GM12891 (cell line): ENCODE results near the gene VAMP3. TPM values are rescaled to one million over a fixed set of nuclear protein-coding genes. Genes with fewer than 3 reads are reported as not detected.

Experiments used
- DNase-seq: peaks from one replicate; pipeline ENCODE4 v3.0.0; 2011; ENCODE audit warnings: low spot score; ENCODE audit not compliant: insufficient read length
- FAIRE-seq: peaks from 2 replicates; lab custom pipeline; 2011; peaks lifted over from hg19 to GRCh38; lab: Jason Lieb, UNC
- PAX5 ChIP-seq: IDR thresholded peaks from 2 replicates; pipeline ENCODE4 v1.6.1; 2011; ENCODE audit warnings: low read length, moderate library complexity, mild to moderate bottlenecking; ENCODE audit not compliant: insufficient read depth, severe bottlenecking
- POLR2A ChIP-seq: IDR thresholded peaks from 2 replicates; pipeline ENCODE4 v1.6.1; 2011; ENCODE audit warnings: low read depth, low read length, control low read depth
- POLR2AphosphoS5 ChIP-seq: IDR thresholded peaks from 2 replicates; pipeline ENCODE4 v1.6.1; 2011; ENCODE audit warnings: low read depth, low read length, control low read depth
- POU2F2 ChIP-seq: IDR thresholded peaks from 2 replicates; pipeline ENCODE4 v1.6.1; 2011; ENCODE audit warnings: low read depth, mild to moderate bottlenecking, control low read depth, low read length, moderate library complexity
- SPI1 ChIP-seq: IDR thresholded peaks from 2 replicates; pipeline ENCODE4 v1.6.1; 2011; ENCODE audit warnings: low read depth, low read length, control low read depth
- TAF1 ChIP-seq: IDR thresholded peaks from 2 replicates; pipeline ENCODE4 v1.6.1; 2011; ENCODE audit warnings: low read depth, low read length, control low read depth
- polyA plus RNA-seq: library from polyadenylated mRNA; unstranded; fragments of >200 nt; gene quantifications from one replicate; pipeline ENCODE4 v1.2.1, GENCODE V29; 2012; ENCODE audit warnings: low read depth, missing spikeins, inconsistent platforms; ENCODE audit not compliant: missing spikeins

The VAMP3 gene
- polyA plus RNA-seq = 8.1 TPM

GRCh38 chr1:7770997-7771822, at the start of gene VAMP3:
VAMP3 (plus strand) TSS chr1:7771296; CDS start chr1:7771384, 88 bp downstream.
- FAIRE-seq (peak; percentile 95), DNase-seq (peak; percentile 90)

GRCh38 chr1:7721940-7722669, 49.0 kb upstream of the VAMP3 start:
- FAIRE-seq = no peak
- DNase-seq = no peak
- TF ChIP-seq POLR2AphosphoS5 = no peak
- no peak for TF ChIP-seq TAF1
- no peak for TF ChIP-seq PAX5
- TF ChIP-seq POLR2A = no peak
- no peak for TF ChIP-seq SPI1
- TF ChIP-seq POU2F2 = no peak

More at GRCh38 chr1:7770997-7771822, at the start of gene VAMP3:
- TF ChIP-seq TAF1 (peak; percentile 7; the same call in 1 of the 2 replicates), POLR2AphosphoS5 (no peak)

GRCh38 chr1:7722670-7723012, 48.5 kb upstream of the VAMP3 start:
- FAIRE-seq (no peak), DNase-seq (no peak)
- TF ChIP-seq SPI1 (no peak), POLR2A (no peak), POLR2AphosphoS5 (no peak), PAX5 (no peak), TAF1 (no peak), POU2F2 (no peak)

- DNase-seq (no peak), FAIRE-seq (no peak)
- no peak for TF ChIP-seq POLR2A
- no peak for TF ChIP-seq TAF1
- no peak for TF ChIP-seq POLR2AphosphoS5
- TF ChIP-seq POU2F2 = no peak
- no peak for TF ChIP-seq PAX5
- TF ChIP-seq SPI1 = no peak
These were observed 44.5 kb upstream of the VAMP3 start for GRCh38 chr1:7726623-7727022.

GRCh38 chr1:7727809-7728471, 43.2 kb upstream of the VAMP3 start:
- FAIRE-seq (no peak), DNase-seq (no peak)
- no peak for TF ChIP-seq SPI1
- no peak for TF ChIP-seq POLR2A
- no peak for TF ChIP-seq POU2F2
- TF ChIP-seq POLR2AphosphoS5 = no peak
- TF ChIP-seq PAX5 = no peak
- no peak for TF ChIP-seq TAF1

- DNase-seq (no peak), FAIRE-seq (no peak)
- no peak for TF ChIP-seq POLR2A
- no peak for TF ChIP-seq PAX5
- no peak for TF ChIP-seq POU2F2
- TF ChIP-seq TAF1 = no peak
- TF ChIP-seq POLR2AphosphoS5 = no peak
- TF ChIP-seq SPI1 = no peak
These were observed 41.3 kb upstream of the VAMP3 start for GRCh38 chr1:7729761-7730160.

GRCh38 chr1:7732331-7732730, 38.8 kb upstream of the VAMP3 start:
- TF ChIP-seq POLR2A (no peak), POU2F2 (no peak), SPI1 (no peak), TAF1 (no peak), POLR2AphosphoS5 (no peak), PAX5 (no peak)
- DNase-seq (no peak), FAIRE-seq (no peak)

GRCh38 chr1:7733276-7733675, 37.8 kb upstream of the VAMP3 start:
- FAIRE-seq (no peak), DNase-seq (no peak)
- TF ChIP-seq PAX5 = no peak
- TF ChIP-seq POLR2A = no peak
- no peak for TF ChIP-seq POLR2AphosphoS5
- TF ChIP-seq TAF1 = no peak
- no peak for TF ChIP-seq SPI1
- no peak for TF ChIP-seq POU2F2

GRCh38 chr1:7738044-7738443, 33.1 kb upstream of the VAMP3 start:
- DNase-seq (no peak), FAIRE-seq (no peak)
- TF ChIP-seq POLR2A (no peak), POU2F2 (no peak), SPI1 (no peak), POLR2AphosphoS5 (no peak), PAX5 (no peak), TAF1 (no peak)
